Astrocyte of the cerebellum (primary cell): ENCODE results near the gene UGGT2.
"Not testable (repeated sequence)": the region's sequence is repeated elsewhere in the genome, so short reads cannot be mapped to it uniquely, and the experiment has no call there.

Source experiments
- DNase-seq: peaks from one replicate; pipeline ENCODE4 v3.0.0-alpha.2; 2011; ENCODE audit warnings: low read depth
- H3K4me3 ChIP-seq: 2 replicates; pipeline ENCODE4 v1.5.1; 2011; ENCODE audit warnings: mild to moderate bottlenecking, low read depth, low read length, moderate library complexity
- in situ Hi-C: cut with HindIII; loops from 2 replicates; pipeline ENCODE4 v1.10.0; 2017; ENCODE audit warnings: low sequenced_read_pairs
- TF ChIP-seq, protein P1 (sequence below): IDR thresholded peaks from 2 replicates; pipeline ENCODE4 v1.5.1; 2012; ENCODE audit warnings: low read length, low read depth, moderate library complexity, mild to moderate bottlenecking; ENCODE audit errors: missing control alignments

The UGGT2 gene

DNA sequence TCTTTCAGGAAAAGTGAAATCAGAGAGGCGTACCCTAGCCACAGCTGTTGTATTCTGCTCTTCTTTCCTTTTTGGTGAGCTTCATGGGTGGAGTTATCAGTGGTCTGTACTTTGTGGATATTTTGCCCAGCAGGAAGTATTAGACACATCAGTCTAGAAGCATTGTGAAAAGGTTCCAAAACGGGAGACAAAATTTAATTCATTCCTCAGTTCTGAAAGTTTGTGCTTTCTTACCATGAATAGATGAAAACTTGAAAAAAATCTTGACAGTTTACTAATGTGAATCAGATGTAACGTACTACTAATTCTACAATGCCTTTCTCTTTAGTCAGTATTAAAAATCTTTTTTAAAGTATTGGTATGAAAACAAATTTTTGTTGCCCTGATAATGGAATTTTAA is 259.4 kb downstream of the UGGT2 start:
- no peak for DNase-seq
- in situ Hi-C loops = no loop called here
- TF ChIP-seq, protein P1, sequence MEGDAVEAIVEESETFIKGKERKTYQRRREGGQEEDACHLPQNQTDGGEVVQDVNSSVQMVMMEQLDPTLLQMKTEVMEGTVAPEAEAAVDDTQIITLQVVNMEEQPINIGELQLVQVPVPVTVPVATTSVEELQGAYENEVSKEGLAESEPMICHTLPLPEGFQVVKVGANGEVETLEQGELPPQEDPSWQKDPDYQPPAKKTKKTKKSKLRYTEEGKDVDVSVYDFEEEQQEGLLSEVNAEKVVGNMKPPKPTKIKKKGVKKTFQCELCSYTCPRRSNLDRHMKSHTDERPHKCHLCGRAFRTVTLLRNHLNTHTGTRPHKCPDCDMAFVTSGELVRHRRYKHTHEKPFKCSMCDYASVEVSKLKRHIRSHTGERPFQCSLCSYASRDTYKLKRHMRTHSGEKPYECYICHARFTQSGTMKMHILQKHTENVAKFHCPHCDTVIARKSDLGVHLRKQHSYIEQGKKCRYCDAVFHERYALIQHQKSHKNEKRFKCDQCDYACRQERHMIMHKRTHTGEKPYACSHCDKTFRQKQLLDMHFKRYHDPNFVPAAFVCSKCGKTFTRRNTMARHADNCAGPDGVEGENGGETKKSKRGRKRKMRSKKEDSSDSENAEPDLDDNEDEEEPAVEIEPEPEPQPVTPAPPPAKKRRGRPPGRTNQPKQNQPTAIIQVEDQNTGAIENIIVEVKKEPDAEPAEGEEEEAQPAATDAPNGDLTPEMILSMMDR = no peak
- no peak overlapping the region for H3K4me3 ChIP-seq

DNA sequence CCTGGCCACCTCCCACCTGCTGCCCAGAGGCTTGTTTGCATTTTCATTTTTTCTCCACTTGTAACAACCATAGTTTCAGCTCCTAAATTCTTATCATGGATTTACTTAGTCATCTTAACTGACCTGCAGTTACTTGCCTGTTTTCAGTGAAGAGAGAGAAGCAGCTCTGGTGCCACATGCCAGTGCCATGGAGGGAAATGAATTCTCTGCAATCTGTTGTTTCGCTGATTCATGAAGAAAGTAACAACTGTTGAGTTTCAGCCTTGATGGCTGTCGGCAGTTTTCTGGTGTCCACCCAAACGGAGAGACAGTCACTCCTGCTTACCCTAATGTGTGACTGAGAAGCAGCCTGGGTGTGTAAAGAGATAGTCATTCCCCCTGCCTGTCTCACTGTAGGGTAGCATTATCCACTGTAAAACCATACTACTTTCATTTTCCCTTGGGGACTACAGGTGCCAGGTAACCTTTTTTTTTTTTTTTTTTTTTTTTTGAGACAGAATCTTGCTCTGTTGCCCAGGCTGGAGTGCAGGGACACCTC is 260.1 kb downstream of the UGGT2 start:
- no peak overlapping the region for H3K4me3 ChIP-seq
- TF ChIP-seq, protein P1 = no peak
- in situ Hi-C loops = no loop called here
- DNase-seq = no peak

DNA sequence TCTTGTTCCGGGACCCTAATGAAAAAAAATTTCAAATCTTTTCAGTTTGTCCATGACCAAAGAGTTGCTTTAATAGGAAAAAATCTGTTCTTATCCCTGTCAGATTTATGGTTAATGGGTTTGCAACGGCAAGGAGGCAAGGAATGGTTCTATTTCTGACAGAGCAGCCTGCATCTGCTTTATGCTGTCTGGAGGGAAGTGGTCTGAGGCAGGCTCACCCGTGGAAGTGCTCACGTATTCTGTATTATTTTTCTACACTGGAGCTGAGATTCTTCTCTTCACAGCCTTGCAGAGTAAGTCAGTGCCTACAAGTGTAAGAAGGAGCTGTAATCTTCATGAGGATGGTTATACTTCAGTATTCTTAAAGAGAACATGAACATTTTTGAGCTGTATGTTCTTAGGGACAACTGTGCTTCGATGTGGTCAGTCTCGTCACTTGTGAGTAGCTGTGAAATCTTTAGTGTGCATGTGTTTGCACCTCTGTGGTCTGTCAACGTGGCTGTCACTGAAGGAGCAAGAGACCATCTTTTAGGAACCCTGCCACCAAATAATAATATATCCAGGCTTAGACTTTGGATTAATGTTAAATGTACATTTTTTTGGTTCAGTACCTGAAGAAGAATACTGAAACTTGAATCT is 262.0 kb downstream of the UGGT2 start:
- TF ChIP-seq, protein P1 = no peak
- DNase-seq = no peak
- in situ Hi-C loops = no loop called here
- no peak overlapping the region for H3K4me3 ChIP-seq

DNA sequence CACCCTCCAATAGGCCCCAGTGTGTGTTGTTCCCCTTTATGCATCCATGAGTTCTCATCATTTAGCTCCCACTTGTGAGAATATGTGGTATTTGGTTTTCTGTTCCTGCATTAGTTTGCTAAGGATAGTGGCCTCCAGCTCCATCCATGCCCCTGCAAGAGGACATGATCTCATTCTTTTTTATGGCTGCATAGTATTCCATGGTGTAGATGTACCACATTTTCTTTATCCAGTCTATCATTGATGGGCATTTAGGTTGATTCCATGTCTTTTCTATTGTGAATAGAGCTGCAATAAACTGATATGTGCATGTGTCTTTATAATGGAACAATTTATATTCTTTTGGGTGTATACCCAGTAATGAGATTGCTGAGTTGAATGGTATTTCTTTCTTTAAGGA is 263.9 kb downstream of the UGGT2 start:
- H3K4me3 ChIP-seq, DNase-seq, in situ Hi-C loops: not testable (repeated sequence)

DNA sequence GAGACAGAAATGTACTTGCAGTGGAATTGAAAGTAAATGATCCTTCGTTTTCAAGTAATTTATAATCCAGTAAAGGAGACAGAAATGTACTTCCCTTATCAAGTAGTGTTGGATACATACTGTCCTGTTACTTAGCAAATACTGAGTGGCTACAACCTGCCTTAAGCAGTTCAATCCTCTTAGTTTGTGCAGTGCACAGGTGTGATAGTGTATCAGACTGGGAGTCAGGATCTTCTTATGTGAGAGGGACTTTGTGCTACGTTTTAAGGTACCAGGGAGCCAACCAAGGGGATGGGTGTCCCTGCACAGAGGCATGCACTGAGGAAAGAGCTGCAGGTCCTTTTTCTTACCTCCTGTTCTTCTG is 265.1 kb downstream of the UGGT2 start:
- H3K4me3 ChIP-seq = no peak overlapping the region
- TF ChIP-seq, protein P1 = no peak
- DNase-seq = no peak
- in situ Hi-C loops = no loop called here

DNA sequence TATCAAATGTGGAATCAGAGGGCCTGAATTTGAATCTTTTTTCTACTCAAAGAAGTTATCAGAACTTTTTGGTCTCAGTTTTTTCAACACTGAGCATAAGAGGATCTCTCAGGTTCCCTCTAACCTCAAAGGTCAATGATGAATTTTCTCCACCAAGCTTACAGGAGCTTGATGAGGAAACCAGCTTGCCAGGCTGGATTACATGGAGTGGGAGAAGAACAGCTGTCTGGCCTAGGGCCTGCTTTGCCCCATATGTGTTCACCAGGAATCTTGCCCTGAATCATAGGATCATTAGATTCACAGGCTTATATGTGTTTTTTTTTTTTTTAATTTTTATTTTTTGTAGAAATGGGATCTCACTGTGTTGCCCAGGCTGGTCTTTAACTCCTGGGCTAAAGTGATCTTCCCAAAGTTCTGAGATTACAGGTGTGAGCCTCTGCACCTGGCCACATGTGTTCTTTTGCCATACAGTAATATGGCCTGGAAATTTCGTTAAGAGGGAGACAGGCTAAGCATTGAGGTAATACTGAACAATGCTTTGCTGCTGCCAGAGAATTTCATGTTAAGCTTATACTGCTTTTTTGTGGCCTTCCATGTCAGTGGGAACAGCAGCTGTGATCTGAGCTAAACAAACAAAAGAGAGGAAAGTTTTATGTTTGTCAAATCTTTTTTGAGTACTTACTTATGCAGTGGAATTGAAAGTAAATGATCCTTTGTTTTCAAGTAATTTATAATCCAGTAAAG is 265.7 kb downstream of the UGGT2 start:
- no peak overlapping the region for H3K4me3 ChIP-seq
- in situ Hi-C loops = no loop called here
- no peak for DNase-seq
- TF ChIP-seq, protein P1 = no peak

DNA sequence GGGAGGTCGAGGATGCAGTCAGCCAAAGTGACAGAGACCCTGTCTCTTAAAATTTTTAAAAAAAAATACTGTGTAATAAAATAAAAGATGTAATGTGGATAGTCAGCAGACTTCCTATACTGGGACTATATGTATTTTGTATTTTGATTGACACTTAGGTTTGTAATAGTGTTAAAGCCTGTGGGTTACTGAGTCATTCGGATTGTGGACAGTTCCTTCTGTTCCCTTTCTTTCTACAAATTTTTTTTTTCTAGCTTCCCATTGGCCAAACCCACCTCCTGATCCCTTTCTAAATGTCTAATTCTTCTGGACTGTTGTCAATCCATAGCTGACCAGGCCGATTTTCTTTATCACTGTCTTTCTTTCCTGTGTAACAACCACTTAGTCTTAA is 268.3 kb downstream of the UGGT2 start:
- in situ Hi-C loops = no loop called here
- TF ChIP-seq, protein P1 = no peak
- peak; percentile 16 for DNase-seq
- no peak overlapping the region for H3K4me3 ChIP-seq
